NB4 (cell line): Measurements from ENCODE around the gene CCSER1.

Experiments used
- POLR2A ChIP-seq: IDR thresholded peaks from 2 replicates; pipeline ENCODE4 v1.6.1; 2011; ENCODE audit warnings: mild to moderate bottlenecking; ENCODE audit not compliant: insufficient read length; ENCODE audit errors: extremely low read depth
- TF ChIP-seq, protein P1 (sequence below): IDR thresholded peaks from one replicate; pipeline ENCODE4 v1.5.1; 2012; ENCODE audit warnings: low read depth, low read length

DNA sequence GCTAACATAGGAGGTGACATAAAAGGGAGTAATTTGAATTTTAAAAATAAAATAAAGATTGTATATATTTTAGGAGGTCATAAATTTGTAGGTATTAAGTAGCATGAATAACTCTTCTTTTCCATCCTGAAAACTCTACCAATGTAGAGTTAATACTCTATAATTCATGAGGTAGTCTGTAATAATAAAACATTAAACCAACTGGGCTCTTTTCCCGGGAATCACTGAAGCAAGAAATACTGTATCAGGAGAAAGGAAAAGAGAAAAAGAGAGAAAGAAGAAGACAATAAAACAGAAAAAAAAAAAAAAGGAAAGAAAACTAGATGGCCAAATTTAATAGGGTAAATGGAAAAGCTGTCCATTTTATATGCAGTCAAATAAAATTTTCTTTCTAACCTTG, 984.4 kb downstream of the CCSER1 start:
- TF ChIP-seq, protein P1, sequence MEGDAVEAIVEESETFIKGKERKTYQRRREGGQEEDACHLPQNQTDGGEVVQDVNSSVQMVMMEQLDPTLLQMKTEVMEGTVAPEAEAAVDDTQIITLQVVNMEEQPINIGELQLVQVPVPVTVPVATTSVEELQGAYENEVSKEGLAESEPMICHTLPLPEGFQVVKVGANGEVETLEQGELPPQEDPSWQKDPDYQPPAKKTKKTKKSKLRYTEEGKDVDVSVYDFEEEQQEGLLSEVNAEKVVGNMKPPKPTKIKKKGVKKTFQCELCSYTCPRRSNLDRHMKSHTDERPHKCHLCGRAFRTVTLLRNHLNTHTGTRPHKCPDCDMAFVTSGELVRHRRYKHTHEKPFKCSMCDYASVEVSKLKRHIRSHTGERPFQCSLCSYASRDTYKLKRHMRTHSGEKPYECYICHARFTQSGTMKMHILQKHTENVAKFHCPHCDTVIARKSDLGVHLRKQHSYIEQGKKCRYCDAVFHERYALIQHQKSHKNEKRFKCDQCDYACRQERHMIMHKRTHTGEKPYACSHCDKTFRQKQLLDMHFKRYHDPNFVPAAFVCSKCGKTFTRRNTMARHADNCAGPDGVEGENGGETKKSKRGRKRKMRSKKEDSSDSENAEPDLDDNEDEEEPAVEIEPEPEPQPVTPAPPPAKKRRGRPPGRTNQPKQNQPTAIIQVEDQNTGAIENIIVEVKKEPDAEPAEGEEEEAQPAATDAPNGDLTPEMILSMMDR, result no peak
- no peak for TF ChIP-seq POLR2A
